ENCODE measurements around the gene IFITM1.

Gene IFITM1

DNA sequence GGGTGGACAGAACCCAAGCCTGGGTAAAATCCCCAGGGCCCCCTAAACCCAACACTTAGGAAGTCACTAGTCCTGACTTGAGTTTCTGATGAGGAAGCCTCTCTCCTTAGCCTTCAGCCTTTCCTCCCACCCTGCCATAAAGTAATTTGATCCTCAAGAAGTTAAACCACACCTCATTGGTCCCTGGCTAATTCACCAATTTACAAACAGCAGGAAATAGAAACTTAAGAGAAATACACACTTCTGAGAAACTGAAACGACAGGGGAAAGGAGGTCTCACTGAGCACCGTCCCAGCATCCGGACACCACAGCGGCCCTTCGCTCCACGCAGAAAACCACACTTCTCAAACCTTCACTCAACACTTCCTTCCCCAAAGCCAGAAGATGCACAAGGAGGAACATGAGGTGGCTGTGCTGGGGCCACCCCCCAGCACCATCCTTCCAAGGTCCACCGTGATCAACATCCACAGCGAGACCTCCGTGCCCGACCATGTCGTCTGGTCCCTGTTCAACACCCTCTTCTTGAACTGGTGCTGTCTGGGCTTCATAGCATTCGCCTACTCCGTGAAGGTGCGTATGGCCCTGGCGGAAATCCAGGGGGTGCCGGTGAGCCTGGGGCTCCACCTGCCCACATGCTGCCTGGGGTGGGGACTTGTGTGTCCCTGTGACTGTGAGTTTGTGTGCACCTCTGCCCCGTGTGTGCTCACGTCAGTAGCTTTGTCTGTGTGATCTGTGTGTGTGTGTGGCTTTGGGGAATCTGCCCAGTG is at the start of gene IFITM1:
Gene IFITM1 (plus strand): TSS at position 254 of the 767 bp plus-strand sequence. CDS start 131 bp downstream, at position 385.
- DNase-seq, result no peak

GRCh38 chr11:266676-267439 is 47.0 kb upstream of the IFITM1 start:
- DNase-seq, result peak; percentile 37

DNA sequence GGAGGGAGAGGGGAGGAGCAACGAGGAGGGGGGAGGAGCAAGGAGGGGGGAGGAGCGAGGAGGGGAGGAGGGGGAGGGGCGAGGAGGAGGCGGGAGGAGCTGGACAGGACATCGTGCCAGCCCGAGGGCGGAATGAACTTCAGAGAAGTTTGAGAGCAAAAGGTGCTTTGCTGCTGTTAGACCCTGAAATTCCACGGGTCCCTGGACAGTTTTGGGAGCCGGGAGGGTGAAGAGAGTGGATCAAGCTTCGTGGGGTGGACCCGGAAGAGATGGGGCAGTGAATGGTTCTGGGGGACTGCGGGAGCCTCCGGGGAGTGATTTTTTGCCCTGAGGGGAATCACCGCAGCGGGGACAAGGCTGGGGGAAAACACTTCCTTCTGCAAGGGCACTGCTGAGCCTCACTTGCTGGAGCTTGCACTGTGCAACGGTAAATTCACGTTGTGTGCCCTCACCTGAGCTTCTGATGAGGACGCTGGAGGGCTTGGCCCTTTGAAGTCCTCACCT is 46.3 kb upstream of the IFITM1 start:
- DNase-seq, result peak; percentile 39 to 58

DNA sequence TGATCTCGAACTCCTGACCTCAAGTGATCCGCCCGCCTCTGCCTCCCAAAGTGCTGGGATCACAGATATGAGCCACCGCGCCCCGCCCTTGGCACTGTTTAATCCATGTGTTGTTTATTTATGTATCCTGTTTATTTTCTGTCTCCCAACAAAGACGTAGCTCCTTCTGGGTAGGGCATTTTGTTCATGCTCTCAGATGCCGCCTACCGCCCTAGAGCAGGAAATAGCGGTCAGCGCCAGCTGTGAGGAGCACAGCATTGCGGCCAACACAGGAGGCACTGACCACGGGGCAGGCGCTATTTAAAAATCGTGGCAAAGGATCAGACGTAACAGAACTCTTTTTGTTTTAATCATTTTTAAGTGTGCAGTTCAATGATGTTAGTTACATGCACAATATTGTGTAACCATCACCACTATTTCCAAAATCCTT is 45.1 kb upstream of the IFITM1 start:
- DNase-seq, result peak; percentile 60 to 68

GRCh38 chr11:269146-269890 is 44.5 kb upstream of the IFITM1 start:
- DNase-seq, result peak; percentile 89 to 91

GRCh38 chr11:270451-271318 is 43.2 kb upstream of the IFITM1 start:
- DNase-seq, result no peak

GRCh38 chr11:271319-271715 is 42.5 kb upstream of the IFITM1 start:
- DNase-seq, result no peak

- DNase-seq, result no peak
Measured at GRCh38 chr11:272195-272930, 41.5 kb upstream of the IFITM1 start.

DNA sequence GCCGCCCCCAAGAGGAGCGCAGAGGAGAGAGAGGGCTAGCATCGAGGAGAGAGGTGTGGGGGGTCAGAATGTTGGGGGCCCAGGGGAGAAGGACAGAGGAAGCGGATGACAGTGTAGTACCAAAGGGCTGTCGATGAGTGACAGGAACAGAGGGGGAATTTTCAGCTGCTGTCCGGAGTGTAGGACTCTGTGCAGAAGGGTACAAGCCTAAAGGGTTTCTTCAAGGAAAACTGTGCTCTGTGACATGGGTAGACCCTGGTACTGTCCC is 41.0 kb upstream of the IFITM1 start:
- no peak for DNase-seq

GRCh38 chr11:276219-276618 is 37.6 kb upstream of the IFITM1 start:
- DNase-seq, result no peak

DNA sequence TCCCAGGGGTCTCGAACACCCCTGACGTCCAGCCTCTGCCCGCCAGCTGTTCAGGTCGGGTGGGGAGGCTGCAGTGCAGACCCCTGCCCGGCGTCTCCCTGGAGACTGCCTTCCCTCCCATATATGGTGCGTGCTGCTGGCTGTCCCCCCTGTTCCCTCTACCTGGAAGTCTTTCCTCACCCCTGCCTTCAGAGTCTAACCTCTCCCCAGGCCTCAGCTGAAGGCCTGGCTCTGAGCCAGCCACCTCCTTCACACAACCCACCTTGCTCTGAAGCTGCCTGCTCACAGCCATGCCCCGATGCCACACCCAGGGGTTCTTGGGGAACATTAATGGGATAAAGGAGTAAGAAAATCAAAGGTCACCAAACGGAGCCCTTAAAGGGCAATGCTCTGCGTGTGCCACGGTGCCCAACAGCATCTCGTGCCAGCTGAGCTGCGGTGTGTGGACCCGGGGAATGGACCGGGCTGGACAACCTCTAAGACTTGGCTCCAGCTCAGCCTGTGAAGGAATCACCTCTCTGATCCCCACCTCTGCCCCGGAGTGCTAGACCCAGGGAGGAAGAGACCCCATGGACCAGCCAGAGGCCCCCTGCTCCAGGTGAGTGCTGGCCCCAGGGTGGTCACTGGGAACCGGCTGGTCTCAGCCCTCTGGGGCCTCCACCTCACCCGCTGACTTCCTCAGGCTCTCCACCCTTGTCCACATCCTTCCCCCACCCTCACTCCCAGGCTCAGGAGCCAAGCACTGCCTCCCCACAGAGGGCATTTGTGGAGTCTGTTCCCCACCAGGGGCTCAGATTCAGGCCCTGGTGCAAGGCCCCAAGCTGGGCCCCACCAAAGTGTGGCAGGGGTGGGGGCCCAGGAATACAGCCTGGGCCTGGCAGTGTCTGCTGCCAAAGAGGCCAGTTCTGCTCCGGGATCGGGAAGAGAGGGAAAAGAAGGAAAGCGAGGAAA is 35.6 kb upstream of the IFITM1 start, which contains the start of gene NLRP6:
Gene NLRP6 (plus strand): TSS at position 407 of the 951 bp plus-strand sequence. CDS start 163 bp downstream, at position 570.
- no peak for DNase-seq

DNA sequence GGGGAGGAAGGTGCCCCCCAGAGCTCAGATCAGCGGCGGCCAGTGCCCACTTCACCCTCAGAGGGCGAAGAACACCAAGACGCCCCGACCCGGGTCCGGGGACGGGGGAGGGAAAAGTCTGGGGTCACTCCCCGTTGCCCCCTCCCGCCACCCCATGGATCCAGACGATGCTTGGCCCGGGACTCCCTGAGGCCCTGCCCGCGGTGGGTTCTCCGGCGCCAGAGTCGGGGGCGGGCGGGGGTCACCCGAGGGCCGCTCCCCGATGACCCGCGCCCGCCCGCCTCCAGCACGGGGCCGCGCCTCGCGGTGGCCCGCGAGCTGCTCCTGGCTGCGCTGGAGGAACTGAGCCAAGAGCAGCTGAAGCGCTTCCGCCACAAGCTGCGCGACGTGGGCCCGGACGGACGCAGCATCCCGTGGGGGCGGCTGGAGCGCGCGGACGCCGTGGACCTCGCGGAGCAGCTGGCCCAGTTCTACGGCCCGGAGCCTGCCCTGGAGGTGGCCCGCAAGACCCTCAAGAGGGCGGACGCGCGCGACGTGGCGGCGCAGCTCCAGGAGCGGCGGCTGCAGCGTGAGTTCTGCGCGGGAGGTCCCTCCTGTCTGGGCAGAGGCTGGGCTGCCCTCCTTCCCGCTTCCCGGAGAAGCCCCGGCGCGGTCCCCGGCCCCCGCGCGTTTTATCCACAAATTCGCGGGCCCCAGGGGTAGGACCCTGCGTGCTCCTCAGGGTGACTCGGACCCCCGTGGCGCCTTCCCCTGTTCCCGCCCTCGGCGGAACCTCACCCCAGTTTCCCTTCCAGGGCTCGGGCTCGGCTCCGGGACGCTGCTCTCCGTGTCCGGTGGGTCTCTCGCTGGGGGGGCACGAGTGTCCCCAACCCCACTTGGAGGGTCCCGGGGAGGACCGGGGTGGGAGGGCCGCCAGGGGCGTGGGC is 34.5 kb upstream of the IFITM1 start:
- no peak for DNase-seq

DNA sequence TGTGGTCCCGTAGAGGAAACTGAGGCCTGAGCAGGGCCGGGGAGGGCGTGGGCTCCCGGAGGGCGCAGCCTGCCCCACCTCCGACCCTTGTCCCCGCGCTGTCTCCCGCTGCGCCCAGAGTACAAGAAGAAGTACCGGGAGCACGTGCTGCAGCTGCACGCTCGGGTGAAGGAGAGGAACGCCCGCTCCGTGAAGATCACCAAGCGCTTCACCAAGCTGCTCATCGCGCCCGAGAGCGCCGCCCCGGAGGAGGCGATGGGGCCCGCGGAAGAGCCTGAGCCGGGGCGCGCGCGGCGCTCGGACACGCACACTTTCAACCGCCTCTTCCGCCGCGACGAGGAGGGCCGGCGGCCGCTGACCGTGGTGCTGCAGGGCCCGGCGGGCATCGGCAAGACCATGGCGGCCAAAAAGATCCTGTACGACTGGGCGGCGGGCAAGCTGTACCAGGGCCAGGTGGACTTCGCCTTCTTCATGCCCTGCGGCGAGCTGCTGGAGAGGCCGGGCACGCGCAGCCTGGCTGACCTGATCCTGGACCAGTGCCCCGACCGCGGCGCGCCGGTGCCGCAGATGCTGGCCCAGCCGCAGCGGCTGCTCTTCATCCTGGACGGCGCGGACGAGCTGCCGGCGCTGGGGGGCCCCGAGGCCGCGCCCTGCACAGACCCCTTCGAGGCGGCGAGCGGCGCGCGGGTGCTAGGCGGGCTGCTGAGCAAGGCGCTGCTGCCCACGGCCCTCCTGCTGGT is 33.7 kb upstream of the IFITM1 start:
- DNase-seq, result no peak

- no peak for DNase-seq
Measured at GRCh38 chr11:280706-281485, 32.9 kb upstream of the IFITM1 start.

DNA sequence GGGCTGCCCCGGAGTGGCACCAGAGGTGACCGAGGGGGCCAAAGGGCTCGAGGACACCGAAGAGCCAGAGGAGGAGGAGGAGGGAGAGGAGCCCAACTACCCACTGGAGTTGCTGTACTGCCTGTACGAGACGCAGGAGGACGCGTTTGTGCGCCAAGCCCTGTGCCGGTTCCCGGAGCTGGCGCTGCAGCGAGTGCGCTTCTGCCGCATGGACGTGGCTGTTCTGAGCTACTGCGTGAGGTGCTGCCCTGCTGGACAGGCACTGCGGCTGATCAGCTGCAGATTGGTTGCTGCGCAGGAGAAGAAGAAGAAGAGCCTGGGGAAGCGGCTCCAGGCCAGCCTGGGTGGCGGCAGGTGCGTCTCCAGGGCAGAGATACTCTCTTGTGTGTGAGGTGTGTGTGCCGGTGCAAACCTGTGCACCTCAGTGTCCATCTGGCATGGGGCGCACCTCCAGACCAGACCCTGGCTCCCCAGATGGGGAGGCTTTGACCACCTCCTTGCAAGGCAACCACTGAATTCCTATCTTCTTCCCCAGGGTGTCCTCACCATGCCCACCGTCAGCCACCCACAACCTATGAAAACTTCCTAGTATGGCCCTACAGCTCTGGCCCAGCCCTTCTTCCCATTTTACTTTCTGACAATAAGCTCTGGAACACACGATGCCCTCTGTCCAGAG is 32.2 kb upstream of the IFITM1 start:
- DNase-seq, result no peak

GRCh38 chr11:282171-282570 is 31.7 kb upstream of the IFITM1 start:
- no peak for DNase-seq
